ENCODE data around the gene ARHGAP40.

ARHGAP40 gene

GRCh38 chr20:38658879-38659596, 57.4 kb downstream of the ARHGAP40 start:
- Histone ChIP-seq H3K4me3 (ENCODE audit: insufficient read depth in 1 of 2, low read depth in 1 of 2, low read length in 2 of 2) (no peak overlapping the region), H2BK12ac (ENCODE audit: low read length in 2 of 2) (no peak overlapping the region), H3K23ac (ENCODE audit: low read length in 2 of 2) (no peak overlapping the region), H3K4me1 (ENCODE audit: control insufficient read depth, insufficient read depth, low read depth, low read length) (peaks cover 2% of the 10 kb centered on the region), H2AK5ac (ENCODE audit: low read length, severe bottlenecking) (no peak overlapping the region), H3K4me2 (ENCODE audit: low read length, poor library complexity, severe bottlenecking) (no peak overlapping the region), H3K14ac (ENCODE audit: low read length in 2 of 2) (no peak overlapping the region), H3K36me3 (ENCODE audit: control insufficient read depth in 1 of 2, insufficient read depth in 2 of 2, low read depth in 1 of 2, low read length in 2 of 2) (no peaks in the 10 kb centered on the region), H2BK120ac (ENCODE audit: low read depth, low read length) (no peak overlapping the region), H2AFZ (ENCODE audit: low read depth, low read length) (no peak overlapping the region), H3K27me3 (ENCODE audit: control insufficient read depth in 1 of 2, insufficient read depth in 1 of 2, low read length in 2 of 2) (peaks cover 50 to 57% of the 10 kb centered on the region in 2 experiments), H3K27ac (ENCODE audit: low read length, poor library complexity, severe bottlenecking) (no peak overlapping the region), H3K18ac (ENCODE audit: low read depth in 1 of 2, low read length in 2 of 2) (no peak overlapping the region), H4K8ac (ENCODE audit: low read length) (no peak overlapping the region), H2BK5ac (ENCODE audit: low read depth, low read length, poor library complexity, severe bottlenecking) (no peak overlapping the region), H3K9me3 (ENCODE audit: control insufficient read depth, low read length) (no peaks in the 10 kb centered on the region), H3K4ac (ENCODE audit: low read depth in 1 of 2, low read length in 2 of 2) (no peak overlapping the region), H3K9ac (ENCODE audit: low read length) (no peak overlapping the region), H2BK15ac (ENCODE audit: low read depth, poor library complexity, severe bottlenecking) (no peak overlapping the region), H4K91ac (ENCODE audit: low read length) (no peak overlapping the region), H3K79me1 (replicated peaks; ENCODE audit: low read length, poor library complexity, severe bottlenecking) (no peaks in the 10 kb centered on the region)
- DNase-seq: peak; percentile 16
- 24% methylated on average over 10 of the region's 10 CpGs for WGBS

GRCh38 chr20:38659597-38659880, 57.9 kb downstream of the ARHGAP40 start:
- Histone ChIP-seq H2BK15ac (ENCODE audit: low read depth, poor library complexity, severe bottlenecking) (no peak overlapping the region), H2BK5ac (ENCODE audit: low read depth, low read length, poor library complexity, severe bottlenecking) (no peak overlapping the region), H3K14ac (ENCODE audit: low read length in 2 of 2) (no peak overlapping the region), H3K9me3 (ENCODE audit: control insufficient read depth, low read length) (no peaks in the 10 kb centered on the region), H3K4me1 (ENCODE audit: control insufficient read depth, insufficient read depth, low read depth, low read length) (no peaks in the 10 kb centered on the region), H3K4me2 (ENCODE audit: low read length, poor library complexity, severe bottlenecking) (no peak overlapping the region), H2AK5ac (ENCODE audit: low read length, severe bottlenecking) (no peak overlapping the region), H4K91ac (ENCODE audit: low read length) (no peak overlapping the region), H2AFZ (ENCODE audit: low read depth, low read length) (no peak overlapping the region), H3K4me3 (ENCODE audit: insufficient read depth in 1 of 2, low read depth in 1 of 2, low read length in 2 of 2) (no peak overlapping the region), H2BK120ac (ENCODE audit: low read depth, low read length) (no peak overlapping the region), H3K27ac (ENCODE audit: low read length, poor library complexity, severe bottlenecking) (no peak overlapping the region), H3K23ac (ENCODE audit: low read length in 2 of 2) (no peak overlapping the region), H3K79me1 (replicated peaks; ENCODE audit: low read length, poor library complexity, severe bottlenecking) (no peaks in the 10 kb centered on the region), H2BK12ac (ENCODE audit: low read length in 2 of 2) (no peak overlapping the region), H4K8ac (ENCODE audit: low read length) (no peak overlapping the region), H3K27me3 (ENCODE audit: control insufficient read depth in 1 of 2, insufficient read depth in 1 of 2, low read length in 2 of 2) (peaks cover 52 to 58% of the 10 kb centered on the region in 2 experiments), H3K18ac (ENCODE audit: low read depth in 1 of 2, low read length in 2 of 2) (no peak overlapping the region), H3K4ac (ENCODE audit: low read depth in 1 of 2, low read length in 2 of 2) (no peak overlapping the region), H3K36me3 (ENCODE audit: control insufficient read depth in 1 of 2, insufficient read depth in 2 of 2, low read depth in 1 of 2, low read length in 2 of 2) (no peaks in the 10 kb centered on the region), H3K9ac (ENCODE audit: low read length) (no peak overlapping the region)
- WGBS: 60% methylated on average over 2 of the region's 4 CpGs
- no peak for DNase-seq

- H2AK5ac ChIP-seq (ENCODE audit: low read length, severe bottlenecking): no peak overlapping the region
- H3K4me2 ChIP-seq (ENCODE audit: low read length, poor library complexity, severe bottlenecking): no peak overlapping the region
- H4K91ac ChIP-seq (ENCODE audit: low read length): no peak overlapping the region
- H3K9me3 ChIP-seq (ENCODE audit: control insufficient read depth, low read length): no peaks in the 10 kb centered on the region
- no peak overlapping the region for H4K8ac ChIP-seq (ENCODE audit: low read length)
- no peak overlapping the region for H3K18ac ChIP-seq (ENCODE audit: low read depth in 1 of 2, low read length in 2 of 2)
- H3K9ac ChIP-seq (ENCODE audit: low read length): no peak overlapping the region
- H3K4me1 ChIP-seq (ENCODE audit: control insufficient read depth, insufficient read depth, low read depth, low read length): no peaks in the 10 kb centered on the region
- H3K4me3 ChIP-seq (ENCODE audit: insufficient read depth in 1 of 2, low read depth in 1 of 2, low read length in 2 of 2): no peak overlapping the region
- no peak overlapping the region for H2BK5ac ChIP-seq (ENCODE audit: low read depth, low read length, poor library complexity, severe bottlenecking)
- H3K27me3 ChIP-seq (ENCODE audit: control insufficient read depth in 1 of 2, insufficient read depth in 1 of 2, low read length in 2 of 2): peaks cover 58 to 59% of the 10 kb centered on the region in 2 experiments
- no peak overlapping the region for H2BK15ac ChIP-seq (ENCODE audit: low read depth, poor library complexity, severe bottlenecking)
- 66% methylated on average over 1 of the region's 1 CpG for WGBS
- no peak overlapping the region for H2AFZ ChIP-seq (ENCODE audit: low read depth, low read length)
- no peak overlapping the region for H2BK12ac ChIP-seq (ENCODE audit: low read length in 2 of 2)
- H2BK120ac ChIP-seq (ENCODE audit: low read depth, low read length): no peak overlapping the region
- no peak overlapping the region for H3K27ac ChIP-seq (ENCODE audit: low read length, poor library complexity, severe bottlenecking)
- no peak overlapping the region for H3K23ac ChIP-seq (ENCODE audit: low read length in 2 of 2)
- H3K14ac ChIP-seq (ENCODE audit: low read length in 2 of 2): no peak overlapping the region
- DNase-seq: no peak
- no peaks in the 10 kb centered on the region for H3K79me1 ChIP-seq (replicated peaks; ENCODE audit: low read length, poor library complexity, severe bottlenecking)
- H3K4ac ChIP-seq (ENCODE audit: low read depth in 1 of 2, low read length in 2 of 2): no peak overlapping the region
- no peaks in the 10 kb centered on the region for H3K36me3 ChIP-seq (ENCODE audit: control insufficient read depth in 1 of 2, insufficient read depth in 2 of 2, low read depth in 1 of 2, low read length in 2 of 2)
Measured at GRCh38 chr20:38660429-38660828, 58.8 kb downstream of the ARHGAP40 start.

- DNase-seq: no peak
- no peaks in the 10 kb centered on the region for H3K9me3 ChIP-seq (ENCODE audit: control insufficient read depth, low read length)
Measured at GRCh38 chr20:38663660-38664059, 62.1 kb downstream of the ARHGAP40 start.

More at GRCh38 chr20:38663660-38664059, 62.1 kb downstream of the ARHGAP40 start:
- Histone ChIP-seq H3K27me3 (ENCODE audit: control insufficient read depth in 1 of 2, insufficient read depth in 1 of 2, low read length in 2 of 2) (peaks cover 56 to 58% of the 10 kb centered on the region in 2 experiments), H3K4me2 (ENCODE audit: low read length, poor library complexity, severe bottlenecking) (no peak overlapping the region), H2AFZ (ENCODE audit: low read depth, low read length) (no peak overlapping the region), H3K4me1 (ENCODE audit: control insufficient read depth, insufficient read depth, low read depth, low read length) (no peaks in the 10 kb centered on the region), H2BK5ac (ENCODE audit: low read depth, low read length, poor library complexity, severe bottlenecking) (no peak overlapping the region), H3K27ac (ENCODE audit: low read length, poor library complexity, severe bottlenecking) (no peak overlapping the region), H4K8ac (ENCODE audit: low read length) (no peak overlapping the region), H2BK12ac (ENCODE audit: low read length in 2 of 2) (no peak overlapping the region), H2BK120ac (ENCODE audit: low read depth, low read length) (no peak overlapping the region), H2AK5ac (ENCODE audit: low read length, severe bottlenecking) (no peak overlapping the region), H3K14ac (ENCODE audit: low read length in 2 of 2) (no peak overlapping the region), H3K79me1 (replicated peaks; ENCODE audit: low read length, poor library complexity, severe bottlenecking) (no peaks in the 10 kb centered on the region), H3K18ac (ENCODE audit: low read depth in 1 of 2, low read length in 2 of 2) (no peak overlapping the region), H3K36me3 (ENCODE audit: control insufficient read depth in 1 of 2, insufficient read depth in 2 of 2, low read depth in 1 of 2, low read length in 2 of 2) (no peaks in the 10 kb centered on the region), H4K91ac (ENCODE audit: low read length) (no peak overlapping the region), H3K9ac (ENCODE audit: low read length) (no peak overlapping the region), H2BK15ac (ENCODE audit: low read depth, poor library complexity, severe bottlenecking) (no peak overlapping the region), H3K23ac (ENCODE audit: low read length in 2 of 2) (no peak overlapping the region), H3K4me3 (ENCODE audit: insufficient read depth in 1 of 2, low read depth in 1 of 2, low read length in 2 of 2) (no peak overlapping the region), H3K4ac (ENCODE audit: low read depth in 1 of 2, low read length in 2 of 2) (no peak overlapping the region)
- 55% methylated on average over 2 of the region's 3 CpGs for WGBS
